Astrocyte of the cerebellum (primary cell): ENCODE measurements around the gene PDZRN3.

ENCODE experiments used
- DNase-seq: peaks from one replicate; pipeline ENCODE4 v3.0.0-alpha.2; 2011; ENCODE audit warnings: low read depth
- H3K4me3 ChIP-seq: 2 replicates; pipeline ENCODE4 v1.5.1; 2011; ENCODE audit warnings: mild to moderate bottlenecking, low read depth, low read length, moderate library complexity
- CTCF ChIP-seq: IDR thresholded peaks from 2 replicates; pipeline ENCODE4 v1.5.1; 2012; ENCODE audit warnings: low read length, low read depth, moderate library complexity, mild to moderate bottlenecking; ENCODE audit errors: missing control alignments
- in situ Hi-C: cut with HindIII; loops from 2 replicates; pipeline ENCODE4 v1.10.0; 2017; ENCODE audit warnings: low sequenced_read_pairs

Gene PDZRN3

GRCh38 chr3:73601481-73601880 lies 23.3 kb downstream of the PDZRN3 start:
- in situ Hi-C loops, result loop anchor here (5.0 to 25.0 kb wide), 2 partner anchors 89 to 236 kb away; no protein-coding TSS in a partner anchor
- no peak overlapping the region for H3K4me3 ChIP-seq
- no peak for DNase-seq
- no peak for TF ChIP-seq CTCF

GRCh38 chr3:73601011-73601410 lies 23.7 kb downstream of the PDZRN3 start:
- in situ Hi-C loops, result loop anchor here (5.0 to 25.0 kb wide), 2 partner anchors 89 to 236 kb away; no protein-coding TSS in a partner anchor
- no peak for TF ChIP-seq CTCF
- no peak overlapping the region for H3K4me3 ChIP-seq
- DNase-seq, result no peak

- in situ Hi-C loops, result loop anchor here (5.0 to 25.0 kb wide), 2 partner anchors 88 to 237 kb away; no protein-coding TSS in a partner anchor
Measured at GRCh38 chr3:73600293-73600938, 24.3 kb downstream of the PDZRN3 start.

GRCh38 chr3:73599605-73600004 lies 25.1 kb downstream of the PDZRN3 start:
- DNase-seq, result no peak
- no peak for TF ChIP-seq CTCF
- in situ Hi-C loops, result loop anchor here (5.0 to 25.0 kb wide), 2 partner anchors 87 to 238 kb away; no protein-coding TSS in a partner anchor
- H3K4me3 ChIP-seq, result no peak overlapping the region

More at GRCh38 chr3:73600293-73600938, 24.3 kb downstream of the PDZRN3 start:
- no peak for TF ChIP-seq CTCF
- no peak overlapping the region for H3K4me3 ChIP-seq
- peak; percentile 57 for DNase-seq

GRCh38 chr3:73597476-73597875 lies 27.3 kb downstream of the PDZRN3 start:
- no peak for DNase-seq
- in situ Hi-C loops, result no loop called here
- no peak overlapping the region for H3K4me3 ChIP-seq
- TF ChIP-seq CTCF, result no peak

- in situ Hi-C loops, result no loop called here
- no peak overlapping the region for H3K4me3 ChIP-seq
- DNase-seq, result no peak
- TF ChIP-seq CTCF, result no peak
Measured at GRCh38 chr3:73592154-73593144, 32.3 kb downstream of the PDZRN3 start.
